ENCODE data around the gene BICRA. TPM values are rescaled to one million over a fixed set of nuclear protein-coding genes. Genes with fewer than 3 reads are reported as not detected.

The BICRA gene
- polyA plus RNA-seq, 1 of the 3 experiments (the other 2 are of a cell fraction): 1.4 TPM

DNA sequence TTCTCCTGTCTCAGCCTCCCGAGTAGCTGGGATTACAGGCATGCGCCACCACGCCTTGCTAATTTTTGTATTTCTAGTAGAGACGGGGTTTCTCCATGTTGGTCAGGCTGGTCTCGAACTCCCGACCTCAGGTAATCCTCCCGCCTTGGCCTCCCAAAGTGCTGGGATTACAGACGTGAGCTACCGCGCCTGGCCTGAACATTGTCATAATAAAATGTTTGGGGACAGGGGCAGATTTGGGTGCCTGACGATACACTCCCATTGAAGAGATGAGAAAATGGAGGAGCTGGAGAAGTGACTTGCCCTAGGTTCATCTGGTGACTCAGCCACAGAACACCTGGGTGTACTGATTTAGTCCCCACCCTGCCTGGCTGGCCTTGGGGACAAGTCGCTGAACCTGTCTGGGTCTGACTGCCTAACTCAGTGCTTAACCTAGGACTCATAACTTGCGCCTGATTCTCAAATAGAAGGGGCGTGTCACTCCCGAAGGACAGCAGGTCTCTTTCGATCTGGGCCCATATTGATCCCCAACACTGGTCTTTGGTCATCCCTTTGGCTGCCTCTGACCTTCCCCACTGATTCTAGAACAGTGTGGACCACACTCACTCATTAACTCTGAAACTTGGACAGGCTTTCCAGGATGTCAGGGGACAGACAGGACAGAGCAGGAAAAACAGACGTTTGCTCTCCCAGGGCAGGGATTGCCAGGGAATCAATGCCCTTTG is 7.6 kb upstream of the BICRA start:
- peak overlapping the region in 1 of 2 experiments; percentile 62; a peak in 1 of 4 replicates for H3K27ac ChIP-seq (ENCODE audit: low read depth in 2 of 2, low read length in 1 of 2)

DNA sequence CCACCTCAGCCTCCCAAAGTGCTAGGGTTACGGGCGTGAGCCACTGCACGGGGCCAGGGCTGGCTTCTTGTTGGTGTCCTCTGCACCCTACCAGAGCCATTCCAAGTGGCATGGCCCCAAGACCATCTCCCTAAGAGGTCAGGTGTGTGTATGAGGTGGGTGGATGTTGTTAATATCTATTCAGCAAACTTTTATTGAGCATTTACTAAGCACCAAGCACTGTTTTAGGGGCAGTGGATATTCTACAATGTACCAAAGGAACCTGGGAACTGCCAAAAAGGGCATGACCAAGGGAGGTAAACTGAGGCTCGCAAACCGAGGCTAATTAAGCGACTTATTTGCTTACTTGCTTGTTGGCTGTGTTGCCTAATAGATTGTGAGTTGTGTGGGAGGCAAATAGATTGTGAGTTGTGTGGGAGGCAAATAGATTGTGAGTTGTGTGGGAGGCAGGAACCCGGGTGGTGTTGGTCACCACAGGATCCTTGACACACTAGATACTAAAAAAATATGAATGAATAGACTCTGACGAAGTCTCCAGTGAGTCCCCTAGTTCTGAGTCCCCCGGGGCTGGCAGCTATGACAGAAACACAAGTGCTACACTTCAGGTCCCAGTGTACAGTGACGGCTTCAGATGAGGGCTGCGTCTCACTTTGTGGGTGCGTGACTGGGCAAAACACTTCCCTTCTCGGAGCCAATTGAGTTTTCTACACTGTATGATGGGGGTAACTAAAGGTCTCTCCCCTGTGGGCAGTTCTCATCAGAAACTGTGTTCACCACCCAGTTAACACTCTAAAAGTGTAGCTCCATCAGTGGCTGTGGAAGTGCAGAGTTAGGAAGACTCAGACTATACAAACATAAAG is 5.0 kb upstream of the BICRA start:
- Histone ChIP-seq H3K9ac (no peak overlapping the region), H2AFZ (ENCODE audit: low read depth) (no peak overlapping the region), H3K4me3 (ENCODE audit: low read depth in 2 of 2, low read length in 1 of 2) (no peak overlapping the region), H3K4me2 (no peak overlapping the region), H3K36me3 (replicated peaks in 1 of 2; ENCODE audit: control insufficient read depth in 1 of 2, insufficient read depth in 2 of 2, low read length in 1 of 2) (no peaks in the 10 kb centered on the region), H3K79me2 (ENCODE audit: insufficient read depth) (peaks cover 20% of the 10 kb centered on the region), H3K9me3 (no peaks in the 10 kb centered on the region), H3K27ac (ENCODE audit: low read depth in 2 of 2, low read length in 1 of 2) (no peak overlapping the region), H3K4me1 (ENCODE audit: control insufficient read depth in 1 of 2, insufficient read depth in 2 of 2, low read depth in 1 of 2, low read length in 1 of 2) (peaks cover 3 to 9% of the 10 kb centered on the region in 2 experiments; a peak in 3 of 4 replicates), H3K27me3 (ENCODE audit: insufficient read depth) (no peaks in the 10 kb centered on the region), H3F3A (replicated peaks; ENCODE audit: insufficient read depth) (peaks cover 25% of the 10 kb centered on the region), H3K9me2 (no peaks in the 10 kb centered on the region), H4K20me1 (ENCODE audit: insufficient read depth) (no peaks in the 10 kb centered on the region)
- DNase-seq: no peak
- CTCF ChIA-PET: no interaction called here
- 33% methylated on average over 10 of the region's 13 CpGs for WGBS (ENCODE audit: low lambda C conversion rate)
- POLR2A ChIA-PET: no interaction called here
- TF ChIP-seq, protein P1, sequence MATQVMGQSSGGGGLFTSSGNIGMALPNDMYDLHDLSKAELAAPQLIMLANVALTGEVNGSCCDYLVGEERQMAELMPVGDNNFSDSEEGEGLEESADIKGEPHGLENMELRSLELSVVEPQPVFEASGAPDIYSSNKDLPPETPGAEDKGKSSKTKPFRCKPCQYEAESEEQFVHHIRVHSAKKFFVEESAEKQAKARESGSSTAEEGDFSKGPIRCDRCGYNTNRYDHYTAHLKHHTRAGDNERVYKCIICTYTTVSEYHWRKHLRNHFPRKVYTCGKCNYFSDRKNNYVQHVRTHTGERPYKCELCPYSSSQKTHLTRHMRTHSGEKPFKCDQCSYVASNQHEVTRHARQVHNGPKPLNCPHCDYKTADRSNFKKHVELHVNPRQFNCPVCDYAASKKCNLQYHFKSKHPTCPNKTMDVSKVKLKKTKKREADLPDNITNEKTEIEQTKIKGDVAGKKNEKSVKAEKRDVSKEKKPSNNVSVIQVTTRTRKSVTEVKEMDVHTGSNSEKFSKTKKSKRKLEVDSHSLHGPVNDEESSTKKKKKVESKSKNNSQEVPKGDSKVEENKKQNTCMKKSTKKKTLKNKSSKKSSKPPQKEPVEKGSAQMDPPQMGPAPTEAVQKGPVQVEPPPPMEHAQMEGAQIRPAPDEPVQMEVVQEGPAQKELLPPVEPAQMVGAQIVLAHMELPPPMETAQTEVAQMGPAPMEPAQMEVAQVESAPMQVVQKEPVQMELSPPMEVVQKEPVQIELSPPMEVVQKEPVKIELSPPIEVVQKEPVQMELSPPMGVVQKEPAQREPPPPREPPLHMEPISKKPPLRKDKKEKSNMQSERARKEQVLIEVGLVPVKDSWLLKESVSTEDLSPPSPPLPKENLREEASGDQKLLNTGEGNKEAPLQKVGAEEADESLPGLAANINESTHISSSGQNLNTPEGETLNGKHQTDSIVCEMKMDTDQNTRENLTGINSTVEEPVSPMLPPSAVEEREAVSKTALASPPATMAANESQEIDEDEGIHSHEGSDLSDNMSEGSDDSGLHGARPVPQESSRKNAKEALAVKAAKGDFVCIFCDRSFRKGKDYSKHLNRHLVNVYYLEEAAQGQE (IDR thresholded peaks at IDR 0.05; ENCODE audit: low read depth, low read length): no peak
- TF ChIP-seq TAF1 (IDR thresholded peaks at IDR 0.05; ENCODE audit: borderline replicate concordance, low read depth, low read length) (no peak), RXRA (IDR thresholded peaks at IDR 0.05; ENCODE audit: borderline replicate concordance, low read depth) (no peak), GATA2 (CRISPR knock-in tag; IDR thresholded peaks at IDR 0.05) (no peak), TCF12 (IDR thresholded peaks at IDR 0.05) (no peak), GABPA (IDR thresholded peaks at IDR 0.05; ENCODE audit: low read depth) (no peak), MEF2A (IDR thresholded peaks at IDR 0.05; ENCODE audit: borderline replicate concordance, low read depth) (no peak), FOXM1 (IDR thresholded peaks at IDR 0.05; ENCODE audit: low read depth) (no peak), POLR2AphosphoS5 (IDR thresholded peaks at IDR 0.05; ENCODE audit: low read depth, low read length) (no peak), FOXJ3 (CRISPR knock-in tag; IDR thresholded peaks at IDR 0.05) (no peak), ELF1 (IDR thresholded peaks at IDR 0.05) (no peak)
- TF ChIP-seq, protein P2, sequence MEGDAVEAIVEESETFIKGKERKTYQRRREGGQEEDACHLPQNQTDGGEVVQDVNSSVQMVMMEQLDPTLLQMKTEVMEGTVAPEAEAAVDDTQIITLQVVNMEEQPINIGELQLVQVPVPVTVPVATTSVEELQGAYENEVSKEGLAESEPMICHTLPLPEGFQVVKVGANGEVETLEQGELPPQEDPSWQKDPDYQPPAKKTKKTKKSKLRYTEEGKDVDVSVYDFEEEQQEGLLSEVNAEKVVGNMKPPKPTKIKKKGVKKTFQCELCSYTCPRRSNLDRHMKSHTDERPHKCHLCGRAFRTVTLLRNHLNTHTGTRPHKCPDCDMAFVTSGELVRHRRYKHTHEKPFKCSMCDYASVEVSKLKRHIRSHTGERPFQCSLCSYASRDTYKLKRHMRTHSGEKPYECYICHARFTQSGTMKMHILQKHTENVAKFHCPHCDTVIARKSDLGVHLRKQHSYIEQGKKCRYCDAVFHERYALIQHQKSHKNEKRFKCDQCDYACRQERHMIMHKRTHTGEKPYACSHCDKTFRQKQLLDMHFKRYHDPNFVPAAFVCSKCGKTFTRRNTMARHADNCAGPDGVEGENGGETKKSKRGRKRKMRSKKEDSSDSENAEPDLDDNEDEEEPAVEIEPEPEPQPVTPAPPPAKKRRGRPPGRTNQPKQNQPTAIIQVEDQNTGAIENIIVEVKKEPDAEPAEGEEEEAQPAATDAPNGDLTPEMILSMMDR (IDR thresholded peaks at IDR 0.05): no peak

More for the DNA sequence above, 7.6 kb upstream of the BICRA start:
- Histone ChIP-seq H3K9me2 (no peaks in the 10 kb centered on the region), H3K79me2 (ENCODE audit: insufficient read depth) (no peaks in the 10 kb centered on the region), H3K9ac (peak overlapping the region; percentile 71), H3K9me3 (no peaks in the 10 kb centered on the region), H3K4me3 (ENCODE audit: low read depth in 2 of 2, low read length in 1 of 2) (peak overlapping the region; percentile 56 to 57), H3K27me3 (ENCODE audit: insufficient read depth) (no peaks in the 10 kb centered on the region), H3K4me2 (peak overlapping the region; percentile 83), H4K20me1 (ENCODE audit: insufficient read depth) (no peaks in the 10 kb centered on the region), H2AFZ (ENCODE audit: low read depth) (peak overlapping the region; percentile 98), H3K36me3 (replicated peaks in 1 of 2; ENCODE audit: control insufficient read depth in 1 of 2, insufficient read depth in 2 of 2, low read length in 1 of 2) (no peaks in the 10 kb centered on the region), H3K4me1 (ENCODE audit: control insufficient read depth in 1 of 2, insufficient read depth in 2 of 2, low read depth in 1 of 2, low read length in 1 of 2) (peaks cover 0 to 13% of the 10 kb centered on the region in 2 experiments; a peak in 2 of 4 replicates), H3F3A (replicated peaks; ENCODE audit: insufficient read depth) (peaks cover 30% of the 10 kb centered on the region)
- TF ChIP-seq POLR2AphosphoS5 (IDR thresholded peaks at IDR 0.05; ENCODE audit: low read depth, low read length): no peak
- TF ChIP-seq, protein P3, sequence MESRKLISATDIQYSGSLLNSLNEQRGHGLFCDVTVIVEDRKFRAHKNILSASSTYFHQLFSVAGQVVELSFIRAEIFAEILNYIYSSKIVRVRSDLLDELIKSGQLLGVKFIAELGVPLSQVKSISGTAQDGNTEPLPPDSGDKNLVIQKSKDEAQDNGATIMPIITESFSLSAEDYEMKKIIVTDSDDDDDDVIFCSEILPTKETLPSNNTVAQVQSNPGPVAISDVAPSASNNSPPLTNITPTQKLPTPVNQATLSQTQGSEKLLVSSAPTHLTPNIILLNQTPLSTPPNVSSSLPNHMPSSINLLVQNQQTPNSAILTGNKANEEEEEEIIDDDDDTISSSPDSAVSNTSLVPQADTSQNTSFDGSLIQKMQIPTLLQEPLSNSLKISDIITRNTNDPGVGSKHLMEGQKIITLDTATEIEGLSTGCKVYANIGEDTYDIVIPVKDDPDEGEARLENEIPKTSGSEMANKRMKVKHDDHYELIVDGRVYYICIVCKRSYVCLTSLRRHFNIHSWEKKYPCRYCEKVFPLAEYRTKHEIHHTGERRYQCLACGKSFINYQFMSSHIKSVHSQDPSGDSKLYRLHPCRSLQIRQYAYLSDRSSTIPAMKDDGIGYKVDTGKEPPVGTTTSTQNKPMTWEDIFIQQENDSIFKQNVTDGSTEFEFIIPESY (IDR thresholded peaks at IDR 0.05; ENCODE audit: borderline replicate concordance, low read depth): no peak
- TF ChIP-seq GABPA (IDR thresholded peaks at IDR 0.05; ENCODE audit: low read depth): no peak
- TF ChIP-seq, protein P4, sequence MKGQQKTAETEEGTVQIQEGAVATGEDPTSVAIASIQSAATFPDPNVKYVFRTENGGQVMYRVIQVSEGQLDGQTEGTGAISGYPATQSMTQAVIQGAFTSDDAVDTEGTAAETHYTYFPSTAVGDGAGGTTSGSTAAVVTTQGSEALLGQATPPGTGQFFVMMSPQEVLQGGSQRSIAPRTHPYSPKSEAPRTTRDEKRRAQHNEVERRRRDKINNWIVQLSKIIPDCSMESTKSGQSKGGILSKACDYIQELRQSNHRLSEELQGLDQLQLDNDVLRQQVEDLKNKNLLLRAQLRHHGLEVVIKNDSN (IDR thresholded peaks at IDR 0.05; ENCODE audit: borderline replicate concordance, low read depth): no peak
- no peak for DNase-seq
- ChIA-PET POLR2A (interaction anchor here (1.3 to 1.7 kb wide), 2 partner anchors 7 to 9 kb away, joined by 3 to 8 read pairs; no protein-coding TSS in a partner anchor), CTCF (interaction anchor here (0.7 to 2.0 kb wide), 7 partner anchors 9 to 1090 kb away, joined by 3 to 11 read pairs (median 6); partner anchors contain the start of gene NAPA)
- 81% methylated on average over 15 of the region's 17 CpGs for WGBS (ENCODE audit: low lambda C conversion rate)

All from SK-N-SH (cell line).